Measurements from ENCODE around the gene NUP93. TPM values are rescaled to one million over a fixed set of nuclear protein-coding genes. Genes with fewer than 3 reads are reported as not detected.
"Not testable (repeated sequence)": the region's sequence is repeated elsewhere in the genome, so short reads cannot be mapped to it uniquely, and the experiment has no call there.

NUP93 gene
- total and polyA plus RNA-seq, 10 donors: 29.2 to 102 (median 56.6) TPM

DNA sequence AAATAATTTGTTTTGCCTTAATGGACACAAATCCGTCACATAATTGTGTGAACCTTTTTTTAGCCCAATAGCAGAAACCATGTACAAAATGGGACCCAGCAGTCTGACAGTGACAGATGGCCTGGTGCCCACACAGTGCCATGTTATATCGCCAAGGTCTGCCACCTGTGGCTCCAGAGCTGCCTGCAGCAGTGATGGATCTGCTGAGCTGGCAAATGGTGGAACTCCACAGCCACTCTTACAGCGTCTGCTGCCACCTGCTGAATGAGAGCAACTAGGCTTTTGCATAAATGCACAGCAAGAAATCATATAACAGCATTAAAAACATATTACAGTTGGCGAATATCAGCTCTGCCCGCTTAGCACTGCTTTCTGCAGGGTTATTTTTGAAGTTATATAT is 59.4 kb downstream of the NUP93 start:
- H3K36me3 ChIP-seq: peaks cover 0 to 7% (median 0%) of the 10 kb centered on the region in 6 donors
- TF ChIP-seq, protein P1, sequence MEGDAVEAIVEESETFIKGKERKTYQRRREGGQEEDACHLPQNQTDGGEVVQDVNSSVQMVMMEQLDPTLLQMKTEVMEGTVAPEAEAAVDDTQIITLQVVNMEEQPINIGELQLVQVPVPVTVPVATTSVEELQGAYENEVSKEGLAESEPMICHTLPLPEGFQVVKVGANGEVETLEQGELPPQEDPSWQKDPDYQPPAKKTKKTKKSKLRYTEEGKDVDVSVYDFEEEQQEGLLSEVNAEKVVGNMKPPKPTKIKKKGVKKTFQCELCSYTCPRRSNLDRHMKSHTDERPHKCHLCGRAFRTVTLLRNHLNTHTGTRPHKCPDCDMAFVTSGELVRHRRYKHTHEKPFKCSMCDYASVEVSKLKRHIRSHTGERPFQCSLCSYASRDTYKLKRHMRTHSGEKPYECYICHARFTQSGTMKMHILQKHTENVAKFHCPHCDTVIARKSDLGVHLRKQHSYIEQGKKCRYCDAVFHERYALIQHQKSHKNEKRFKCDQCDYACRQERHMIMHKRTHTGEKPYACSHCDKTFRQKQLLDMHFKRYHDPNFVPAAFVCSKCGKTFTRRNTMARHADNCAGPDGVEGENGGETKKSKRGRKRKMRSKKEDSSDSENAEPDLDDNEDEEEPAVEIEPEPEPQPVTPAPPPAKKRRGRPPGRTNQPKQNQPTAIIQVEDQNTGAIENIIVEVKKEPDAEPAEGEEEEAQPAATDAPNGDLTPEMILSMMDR (IDR thresholded peaks at IDR 0.05 in 8 of 11, conservative IDR thresholded peaks at IDR 0.05 in 3 of 11): peak in 1 of 11 experiments; percentile 29
- TF ChIP-seq POLR2A (IDR thresholded peaks at IDR 0.05): no peak
- H3K27me3 ChIP-seq (replicated peaks in 1 of 7): no peaks in the 10 kb centered on the region
- no peak overlapping the region for H3K4me3 ChIP-seq
- no peak overlapping the region for H3K27ac ChIP-seq
- H3K9me3 ChIP-seq: no peaks in the 10 kb centered on the region
- DNase-seq: no peak
- H3K4me1 ChIP-seq: peaks cover 0 to 27% (median 4%) of the 10 kb centered on the region in 6 donors
- 72 to 83% (median 75%) methylated on average over 5 of the region's 5 CpGs for WGBS, 5 donors
- intact Hi-C loops (cut with DNase I; ENCODE audit: low total_unique reads): no loop called here

DNA sequence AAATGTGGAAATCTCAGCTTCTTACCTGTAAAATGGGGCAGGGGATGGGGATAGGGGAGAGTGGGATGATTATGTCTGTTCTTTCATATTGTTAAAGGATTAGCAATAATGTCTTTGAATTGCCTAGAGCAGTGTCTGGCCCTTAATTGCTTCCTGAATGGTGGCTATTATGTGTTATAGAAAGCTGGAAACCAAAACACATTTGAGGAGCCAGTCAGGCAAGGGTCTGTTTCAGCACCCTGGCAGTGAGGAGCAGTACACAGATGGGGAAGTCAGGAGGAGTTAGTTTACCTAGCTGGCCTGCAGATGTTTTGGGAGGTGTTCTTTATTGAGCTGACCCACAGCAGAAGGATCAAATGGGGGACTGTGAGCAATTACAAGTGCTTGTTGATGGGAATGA is 63.0 kb downstream of the NUP93 start:
- TF ChIP-seq, protein P1 (IDR thresholded peaks at IDR 0.05 in 8 of 11, conservative IDR thresholded peaks at IDR 0.05 in 3 of 11): no peak
- no peaks in the 10 kb centered on the region for H3K27me3 ChIP-seq (replicated peaks in 1 of 7)
- no peak overlapping the region for H3K27ac ChIP-seq
- intact Hi-C loops (cut with DNase I; ENCODE audit: low total_unique reads): no loop called here
- peaks cover 0 to 22% (median 4%) of the 10 kb centered on the region in 6 donors for H3K4me1 ChIP-seq
- no peak for DNase-seq
- no peaks in the 10 kb centered on the region for H3K9me3 ChIP-seq
- H3K36me3 ChIP-seq: peaks cover 0 to 3% (median 0%) of the 10 kb centered on the region in 6 donors
- H3K4me3 ChIP-seq: no peak overlapping the region

DNA sequence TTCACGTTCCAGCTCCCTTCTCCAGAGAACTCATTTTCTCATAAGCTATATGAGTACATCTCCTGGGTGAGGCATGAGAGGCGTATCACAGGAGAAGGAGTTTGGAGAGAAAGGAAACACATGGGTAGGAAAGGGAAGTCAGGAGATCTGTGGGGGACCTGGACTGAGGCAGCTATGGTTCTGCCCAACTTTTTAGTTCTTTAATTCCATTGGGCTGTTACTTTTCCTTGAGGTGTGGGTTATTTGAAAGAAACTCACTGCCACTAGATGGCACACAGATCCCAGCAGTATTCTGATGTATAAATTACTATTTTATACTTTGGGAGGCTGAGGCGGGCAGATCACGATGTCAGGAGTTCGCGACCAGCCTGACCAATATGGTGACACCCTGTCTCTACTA is 63.6 kb downstream of the NUP93 start:
- Histone ChIP-seq H3K4me3 (no peak overlapping the region), H3K4me1 (peaks cover 0 to 17% (median 4%) of the 10 kb centered on the region in 6 donors), H3K36me3 (peaks cover 0 to 5% (median 0%) of the 10 kb centered on the region in 6 donors), H3K27ac (no peak overlapping the region), H3K9me3 (no peaks in the 10 kb centered on the region), H3K27me3 (replicated peaks in 1 of 7) (no peaks in the 10 kb centered on the region)
- no peak for DNase-seq
- WGBS, 5 donors: 53 to 70% (median 54%) methylated on average over 6 of the region's 6 CpGs
- intact Hi-C loops (cut with DNase I; ENCODE audit: low total_unique reads): no loop called here
- TF ChIP-seq, protein P1 (IDR thresholded peaks at IDR 0.05 in 8 of 11, conservative IDR thresholded peaks at IDR 0.05 in 3 of 11): peak in 4 of 11 experiments; percentile 8 to 16 (median 15)
- no peak for TF ChIP-seq POLR2A (IDR thresholded peaks at IDR 0.05)
- no peak for TF ChIP-seq POLR2AphosphoS5 (IDR thresholded peaks at IDR 0.05)

DNA sequence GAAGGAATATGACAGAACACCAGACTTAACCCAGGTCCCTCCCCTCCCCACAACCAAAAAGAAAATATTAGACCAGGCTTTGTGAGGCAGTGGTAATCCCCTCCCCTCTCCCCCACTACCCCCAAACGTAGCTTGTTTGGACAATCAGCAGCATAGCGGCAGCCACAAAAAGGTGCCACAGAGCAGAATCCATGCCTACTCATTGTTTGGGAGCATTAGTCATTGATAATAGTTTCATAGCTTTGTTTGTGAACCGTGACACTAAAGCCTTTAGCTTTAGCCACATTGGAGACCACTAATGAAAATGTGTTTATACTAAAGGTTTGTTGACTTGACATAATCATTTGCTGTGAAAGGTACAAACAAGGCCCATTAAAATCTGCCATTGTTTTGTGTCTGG is 65.1 kb downstream of the NUP93 start:
- no peak overlapping the region for H3K27ac ChIP-seq
- H3K4me3 ChIP-seq: no peak overlapping the region
- TF ChIP-seq, protein P1 (IDR thresholded peaks at IDR 0.05 in 8 of 11, conservative IDR thresholded peaks at IDR 0.05 in 3 of 11): no peak
- no peak for TF ChIP-seq POLR2A (IDR thresholded peaks at IDR 0.05)
- TF ChIP-seq POLR2AphosphoS5 (IDR thresholded peaks at IDR 0.05): no peak
- intact Hi-C loops (cut with DNase I; ENCODE audit: low total_unique reads): no loop called here
- WGBS, 5 donors: 78 to 92% (median 91%) methylated on average over 3 of the region's 3 CpGs
- no peaks in the 10 kb centered on the region for H3K9me3 ChIP-seq
- H3K4me1 ChIP-seq: peaks cover 0 to 16% (median 4%) of the 10 kb centered on the region in 6 donors
- H3K36me3 ChIP-seq: peaks cover 0 to 18% (median 0%) of the 10 kb centered on the region in 6 donors
- no peaks in the 10 kb centered on the region for H3K27me3 ChIP-seq (replicated peaks in 1 of 7)
- no peak for DNase-seq

DNA sequence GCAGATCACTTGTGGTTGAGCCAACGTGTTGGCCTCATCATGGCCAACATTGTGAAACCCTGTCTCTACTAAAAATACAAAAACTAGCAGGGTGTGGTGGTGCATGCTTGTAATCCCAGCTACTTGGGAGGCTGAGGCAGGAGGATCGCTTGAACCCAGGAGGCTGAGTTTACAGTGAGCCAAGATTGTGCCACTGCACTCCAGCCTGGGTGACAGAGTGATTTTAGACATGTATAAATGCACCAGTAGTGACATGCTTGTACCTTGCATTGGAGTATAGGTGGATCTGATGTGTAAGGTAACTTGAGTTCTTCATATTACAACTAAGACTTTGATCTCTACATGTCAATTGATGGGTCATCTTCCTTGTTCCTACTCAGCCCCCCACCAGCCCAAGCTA is 67.1 kb downstream of the NUP93 start:
- intact Hi-C loops (cut with DNase I; ENCODE audit: low total_unique reads); H3K27ac ChIP-seq; H3K27me3 ChIP-seq (replicated peaks in 1 of 7); H3K4me3 ChIP-seq; DNase-seq; H3K9me3 ChIP-seq: not testable (repeated sequence)
- Histone ChIP-seq H3K36me3 (peaks cover 0 to 28% (median 0%) of the 10 kb centered on the region in 6 donors), H3K4me1 (peaks cover 0 to 12% (median 4%) of the 10 kb centered on the region in 6 donors)
- 75 to 94% (median 80%) methylated on average over 2 of the region's 2 CpGs for WGBS, 5 donors

Data from spleen (tissue), 11 donors.